Activated T-helper 1 cell treated with Interleukin-2 at 50 U/mL for 16 hours (primary cell): ENCODE measurements around the gene ZMAT5.

Source experiments
- DNase-seq: peaks from one replicate; pipeline ENCODE4 v3.0.0-alpha.2; 2020; ENCODE audit warnings: low read depth

Gene ZMAT5

GRCh38 chr22:29683536-29683935, 83.3 kb downstream of the ZMAT5 start:
- no peak for DNase-seq
